HT-29 (cell line): Measurements from ENCODE around the gene TEKT1. TPM values are rescaled to one million over a fixed set of nuclear protein-coding genes. Genes with fewer than 3 reads are reported as not detected.
"Not testable (repeated sequence)": the region's sequence is repeated elsewhere in the genome, so short reads cannot be mapped to it uniquely, and the experiment has no call there.

Experiments
- DNase-seq: peaks from one replicate; pipeline ENCODE4 v3.0.0-alpha.2; 2015; ENCODE audit warnings: low spot score
- total RNA-seq: library from RNA; depleted of rRNA; stranded (reverse); fragments of >200 nt; shearing (Covaris generic); gene quantifications from 2 replicates; pipeline ENCODE4 v1.2.3, GENCODE V29; 2014; rRNA removed

The TEKT1 gene
- total RNA-seq, result not detected in 2 replicates

- no peak for DNase-seq
Observed at GRCh38 chr17:6831661-6832263, at the start of gene TEKT1. TSS of gene TEKT1 (minus strand) at chr17:6831729. CDS start at chr17:6830376, 1,353 bp downstream.

DNA sequence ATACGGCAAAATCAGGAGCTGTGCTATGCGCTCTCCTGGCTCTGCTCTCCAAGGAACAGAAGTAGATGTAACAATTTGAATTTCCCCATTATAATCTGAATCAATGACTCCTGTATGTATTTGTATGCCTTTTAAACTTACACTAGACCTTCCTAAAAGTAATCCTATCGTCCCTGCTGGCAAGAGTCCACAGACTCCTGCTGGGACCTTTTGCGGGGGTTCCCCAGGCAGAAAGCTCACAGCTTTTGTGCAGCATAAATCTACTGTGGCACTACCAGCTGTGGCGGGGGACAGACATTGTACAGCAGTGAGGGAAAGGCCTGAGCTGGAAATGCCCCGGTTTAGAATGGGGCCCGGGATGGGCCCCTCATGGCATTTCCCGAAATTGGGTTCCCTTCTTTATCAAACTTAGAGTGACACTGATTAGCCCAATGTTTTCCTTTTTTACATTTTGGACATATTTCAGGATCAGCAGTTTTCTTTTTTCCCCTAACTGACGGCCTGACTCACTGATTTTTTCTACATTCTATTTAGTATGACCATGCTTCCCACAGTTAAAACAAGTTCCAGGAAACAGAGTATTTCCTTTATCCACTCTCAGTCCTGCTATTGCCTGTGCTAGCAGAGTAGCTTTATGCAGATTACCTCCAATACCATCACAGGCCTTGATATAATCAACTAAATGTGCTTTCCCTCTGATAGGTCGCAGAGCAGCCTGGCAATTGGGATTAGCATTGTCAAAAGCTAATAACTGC is 47.9 kb upstream of the TEKT1 start:
- not testable (repeated sequence) for DNase-seq

GRCh38 chr17:6875276-6875675 is 43.7 kb upstream of the TEKT1 start:
- peak; percentile 3 for DNase-seq

- no peak for DNase-seq
Observed at GRCh38 chr17:6872936-6873335, 41.4 kb upstream of the TEKT1 start.

- DNase-seq, result no peak
Observed at GRCh38 chr17:6870841-6871240, 39.3 kb upstream of the TEKT1 start.

GRCh38 chr17:6868582-6868981 is 37.1 kb upstream of the TEKT1 start:
- peak; percentile 59 for DNase-seq

DNA sequence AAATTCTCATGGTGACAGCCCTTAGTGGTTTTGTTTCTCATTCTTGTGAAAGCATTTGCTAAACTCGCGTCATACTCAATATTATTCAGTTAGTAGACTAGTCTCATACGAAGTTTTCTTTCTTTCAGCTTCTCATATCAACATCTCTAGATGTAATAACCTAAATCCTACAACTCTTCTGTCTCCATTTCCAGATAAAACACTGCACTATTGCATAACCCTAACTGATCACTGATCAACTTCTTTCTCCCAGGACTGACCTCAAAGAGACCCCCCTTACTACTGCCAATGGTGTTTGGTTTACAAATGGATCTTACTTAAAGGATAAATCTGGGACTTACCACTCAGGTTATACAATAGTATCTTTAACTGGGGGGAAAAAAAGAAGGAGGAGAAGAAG is 36.3 kb upstream of the TEKT1 start:
- no peak for DNase-seq

DNA sequence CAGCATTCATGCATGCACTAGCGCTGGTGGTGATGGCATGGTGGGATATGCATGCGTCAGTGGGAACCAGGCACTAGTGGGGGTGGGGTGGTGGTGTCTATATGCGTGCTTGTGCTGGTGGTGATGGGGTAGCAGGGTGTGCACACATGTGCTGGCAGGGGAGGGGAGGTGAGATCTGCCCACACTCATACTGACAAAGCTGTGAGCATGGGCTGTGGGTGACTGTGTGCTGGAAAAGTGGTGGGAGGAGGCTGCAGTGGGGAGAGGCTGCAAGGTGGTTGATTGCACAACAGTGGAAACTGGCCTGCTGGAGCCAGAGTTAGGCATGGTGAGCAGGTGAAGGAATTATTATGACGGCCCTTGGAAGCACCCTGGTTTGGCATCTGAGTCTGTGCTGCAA is 31.3 kb upstream of the TEKT1 start:
- DNase-seq, result no peak

DNA sequence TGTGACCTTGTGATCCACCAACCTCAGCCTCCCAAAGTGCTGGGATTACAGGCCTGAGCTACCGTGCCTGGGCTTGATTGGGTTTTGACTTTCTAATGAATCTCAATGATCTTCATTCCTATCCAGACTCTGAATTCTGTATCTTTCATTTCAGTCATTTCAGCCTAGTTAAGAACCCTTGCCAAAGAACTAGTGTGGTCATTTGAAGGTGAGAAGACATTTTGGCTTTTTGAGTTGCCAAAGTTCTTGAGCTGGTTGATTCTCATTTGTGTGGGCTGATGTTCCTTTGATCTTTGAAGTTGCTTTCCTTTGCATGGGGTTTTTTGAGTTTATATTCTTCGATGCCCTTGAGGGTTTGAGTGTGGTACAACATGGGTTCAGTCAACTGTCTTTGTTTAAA is 30.6 kb upstream of the TEKT1 start:
- DNase-seq, result no peak

- DNase-seq, result no peak
Observed at GRCh38 chr17:6857904-6858303, 26.4 kb upstream of the TEKT1 start.

DNA sequence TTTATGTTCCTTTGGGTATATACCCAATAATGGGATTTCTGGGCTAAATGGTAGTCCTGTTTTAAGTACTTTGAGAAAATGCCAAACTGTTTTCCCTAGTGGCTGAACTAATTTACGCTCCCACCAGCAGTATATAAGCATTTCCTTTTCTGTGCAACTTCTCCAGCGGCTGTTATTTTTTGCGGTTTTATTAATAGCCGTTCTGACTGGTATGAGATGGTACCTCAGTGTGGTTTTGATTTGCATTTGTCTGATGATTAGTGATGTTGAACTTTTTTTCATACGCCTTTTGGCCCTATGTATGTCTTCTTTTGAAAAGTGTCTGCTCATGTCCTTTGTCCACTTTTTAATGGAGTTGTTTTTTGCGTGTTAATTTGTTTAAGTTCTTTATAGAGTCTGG is 25.8 kb upstream of the TEKT1 start:
- no peak for DNase-seq

DNA sequence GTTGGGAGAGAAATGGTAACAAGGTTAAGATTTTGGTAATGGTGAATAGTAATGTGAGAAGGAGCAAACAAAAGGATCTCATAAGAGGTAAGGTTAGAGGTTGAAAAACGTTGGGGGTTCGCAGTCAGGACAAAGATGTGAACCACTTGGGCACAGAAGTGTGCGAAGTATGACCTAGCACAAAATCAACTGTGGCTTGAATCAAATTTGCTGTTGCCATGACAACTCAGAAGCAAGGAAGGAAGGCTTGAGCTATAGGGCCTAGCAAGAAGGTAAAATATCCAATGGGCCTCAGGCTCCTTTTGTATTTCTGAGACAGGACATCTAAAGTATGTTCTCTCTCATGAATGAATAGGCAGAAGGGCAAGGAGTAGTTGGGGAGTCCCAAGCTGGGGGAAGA is 24.5 kb upstream of the TEKT1 start:
- no peak for DNase-seq

GRCh38 chr17:6853764-6854442 is 22.4 kb upstream of the TEKT1 start:
- no peak for DNase-seq

DNA sequence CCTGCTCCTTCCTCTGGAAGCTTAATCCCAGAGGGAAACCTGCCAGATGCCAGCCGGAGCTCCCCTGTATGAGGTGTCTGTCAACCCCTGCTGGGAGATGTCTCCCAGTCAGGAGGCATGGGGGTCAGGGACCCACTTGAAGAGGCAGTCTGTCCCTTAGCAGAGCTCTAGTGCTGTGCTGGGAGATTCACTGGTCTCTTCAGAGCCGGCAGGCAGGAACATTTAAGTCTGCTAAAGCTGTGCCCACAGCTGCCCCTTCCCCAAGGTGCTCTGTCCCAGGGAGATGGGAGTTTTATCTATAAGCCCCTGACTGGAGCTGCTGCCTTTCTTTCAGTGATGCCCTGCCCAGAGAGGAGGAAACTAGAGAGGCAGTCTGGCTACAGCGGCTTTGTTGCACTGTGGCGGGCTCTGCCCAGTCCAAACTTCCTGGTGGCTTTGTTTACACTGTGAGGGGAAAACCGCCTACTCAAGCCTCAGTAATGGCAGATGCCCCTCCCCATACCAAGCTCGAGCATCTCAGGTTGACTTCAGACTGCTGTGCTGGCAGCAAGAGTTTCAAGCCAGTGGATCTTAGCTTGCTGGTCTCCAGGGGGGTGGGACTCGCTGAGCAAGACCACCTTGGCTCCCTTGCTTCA is 17.1 kb upstream of the TEKT1 start:
- DNase-seq, result peak; percentile 41

DNA sequence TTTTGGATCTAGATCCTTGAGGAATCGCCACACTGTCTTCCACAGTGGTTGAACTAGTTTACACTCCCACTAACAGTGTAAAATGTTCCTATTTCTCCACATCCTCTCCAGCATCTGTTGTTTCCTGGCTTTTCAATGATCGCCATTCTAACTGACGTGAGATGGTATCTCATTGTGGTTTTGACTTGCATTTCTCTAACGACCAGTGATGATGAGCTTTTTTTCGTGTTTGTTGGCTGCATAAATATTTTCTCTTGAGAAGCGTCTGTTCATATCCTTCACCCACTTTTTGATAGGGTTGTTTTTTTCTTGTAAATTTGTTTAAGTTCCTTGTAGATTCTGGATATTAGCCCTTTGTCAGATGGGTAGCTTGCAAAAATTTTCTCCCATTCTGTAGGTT is 14.6 kb upstream of the TEKT1 start:
- not testable (repeated sequence) for DNase-seq

GRCh38 chr17:6844406-6844805 is 12.9 kb upstream of the TEKT1 start:
- DNase-seq, result not testable (repeated sequence)

GRCh38 chr17:6843241-6843880 is 11.8 kb upstream of the TEKT1 start:
- peak; percentile 53 for DNase-seq

DNA sequence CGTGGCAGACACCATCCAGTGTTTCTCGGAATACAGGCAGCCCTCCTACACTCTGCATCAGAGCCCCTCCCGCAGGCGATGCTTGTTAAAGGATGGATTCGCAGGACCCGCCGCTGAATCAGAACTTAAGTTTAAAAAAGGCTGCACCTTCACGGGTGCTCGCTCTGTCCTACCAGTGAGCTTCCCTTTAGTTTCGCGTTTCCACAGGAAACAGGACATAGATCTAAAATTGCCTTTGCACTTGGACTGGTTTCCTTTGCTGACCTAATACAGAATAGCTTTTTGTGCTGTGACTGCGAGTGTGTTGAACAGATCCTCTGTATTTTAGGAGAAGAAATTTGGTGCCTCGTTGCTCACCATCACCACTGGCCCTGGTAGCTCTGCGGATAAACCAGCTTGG is 10.2 kb upstream of the TEKT1 start:
- not testable (repeated sequence) for DNase-seq

DNA sequence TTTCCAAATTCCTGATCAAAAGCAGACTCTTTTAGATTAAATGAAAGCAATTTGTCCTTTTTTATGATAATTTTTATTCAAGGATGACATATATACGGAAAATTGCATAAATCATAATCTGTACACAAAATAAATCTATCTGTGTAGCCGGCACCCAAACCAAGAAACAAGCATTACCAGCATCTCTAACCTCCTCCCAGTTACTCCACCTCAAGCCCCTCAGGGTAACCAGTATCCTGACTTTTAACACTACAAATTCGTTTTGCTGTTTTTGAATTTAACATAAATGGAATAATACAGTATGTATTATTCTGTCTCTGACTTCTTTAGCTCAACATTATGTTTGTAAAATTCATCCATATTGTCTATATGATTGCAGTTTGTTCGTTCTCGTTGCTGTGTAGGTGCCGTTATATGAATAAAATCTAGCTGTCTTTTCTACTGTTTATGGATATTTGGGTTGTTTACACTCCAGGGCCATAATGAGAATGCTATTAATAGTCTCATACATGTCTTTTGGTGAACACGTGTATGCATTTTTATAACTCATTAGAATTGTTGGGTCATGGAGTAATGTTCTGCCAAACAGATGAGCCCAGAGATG is 1.0 kb downstream of the TEKT1 start:
- no peak for DNase-seq

- DNase-seq, result no peak
Observed at GRCh38 chr17:6823011-6823442, 8.5 kb downstream of the TEKT1 start.

- DNase-seq, result no peak
Observed at GRCh38 chr17:6818938-6819337, 12.6 kb downstream of the TEKT1 start.
